RPMI7951 (cell line): Measurements from ENCODE around the gene VCX2. TPM values are rescaled to one million over a fixed set of nuclear protein-coding genes. Genes with fewer than 3 reads are reported as not detected.
"Not testable (repeated sequence)": the region's sequence is repeated elsewhere in the genome, so short reads cannot be mapped to it uniquely, and the experiment has no call there.

Experiments used
- DNase-seq: peaks from one replicate; pipeline ENCODE4 v3.0.0-alpha.2; 2012; ENCODE audit warnings: low read depth
- total RNA-seq: library from RNA; depleted of rRNA; stranded (reverse); fragments of >200 nt; shearing (Covaris generic); gene quantifications from 2 replicates; pipeline ENCODE4 v1.2.3, GENCODE V29; 2014; rRNA removed

The VCX2 gene
- total RNA-seq, 1 experiment from 2014 or later = not detected

- no peak for DNase-seq
Measured at GRCh38 chrX:8122538-8122937, 48.5 kb downstream of the VCX2 start.

- not testable (repeated sequence) for DNase-seq
Measured at GRCh38 chrX:8121391-8121790, 49.7 kb downstream of the VCX2 start.

Other genes starting within 250 kb of the VCX2 start
- gene PNPLA4, start 243.9 kb downstream of the VCX2 start, total RNA-seq = 3.2 and 3.4 TPM in 2 replicates